Progenitor cell of endocrine pancreas (in vitro differentiated cells): ENCODE measurements around the gene VAPA. TPM values are rescaled to one million over a fixed set of nuclear protein-coding genes. Genes with fewer than 3 reads are reported as not detected.

ENCODE experiments used
- DNase-seq: peaks from one replicate; pipeline ENCODE4 v3.0.0; 2021; ENCODE audit warnings: low spot score; ENCODE audit not compliant: unreplicated experiment
- H3K27ac Mint-ChIP-seq: 2 replicates; pipeline ENCODE4 v1.8.0; 2021; ENCODE audit warnings: mild to moderate bottlenecking, moderate library complexity, mixed read lengths
- H3K27me3 Mint-ChIP-seq: 2 replicates; pipeline ENCODE4 v1.8.0; 2021; ENCODE audit warnings: mixed read lengths
- H3K36me3 Mint-ChIP-seq: 2 replicates; pipeline ENCODE4 v1.8.0; 2022; ENCODE audit warnings: mixed read lengths; ENCODE audit not compliant: insufficient read depth
- H3K4me1 Mint-ChIP-seq: 2 replicates; pipeline ENCODE4 v1.8.0; 2021; ENCODE audit warnings: low read depth, mixed read lengths
- H3K4me3 Mint-ChIP-seq: 2 replicates; pipeline ENCODE4 v1.8.0; 2021; ENCODE audit warnings: low read depth, mild to moderate bottlenecking, moderate library complexity, mixed read lengths
- H3K9me3 Mint-ChIP-seq: 2 replicates; pipeline ENCODE4 v1.8.0; 2021; ENCODE audit warnings: low read depth, mixed read lengths
- total RNA-seq: library from RNA; stranded (reverse); gene quantifications from 2 replicates; pipeline ENCODE4 v1.2.1, GENCODE V29; 2021
- TF ChIP-seq, protein P1 (sequence below): fragments of 200-600 bp; sonication (generic); IDR thresholded peaks from one replicate; pipeline ENCODE4 v1.5.0; 2021; ENCODE audit warnings: antibody characterized with exemption, mild to moderate bottlenecking; ENCODE audit not compliant: unreplicated experiment

The VAPA gene
- total RNA-seq, 1 donor from 2014 or later, result 115 TPM

DNA sequence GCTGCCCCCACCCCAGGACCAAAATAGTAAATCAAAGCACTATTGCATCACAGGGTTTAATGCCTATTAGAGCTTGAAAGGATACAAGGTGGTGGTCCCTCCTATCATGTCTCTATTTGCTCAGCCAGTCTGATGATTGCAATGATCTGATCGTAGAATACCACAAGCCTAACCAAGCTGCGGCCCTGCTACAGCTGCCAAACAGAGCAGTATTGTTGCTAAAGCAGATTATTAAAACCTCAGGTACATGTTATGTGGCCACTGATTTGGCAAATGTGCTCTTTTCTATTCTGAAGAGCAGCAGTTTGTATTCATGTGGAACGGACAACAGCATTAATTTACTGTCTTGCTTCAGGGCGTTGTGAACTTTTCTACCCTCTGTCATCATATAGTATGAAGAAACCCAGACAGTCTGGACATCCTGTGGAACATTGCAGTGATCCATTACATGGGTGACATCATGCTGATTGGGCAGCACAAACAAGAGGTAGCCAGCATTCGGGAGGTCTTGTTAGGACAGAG is 8.4 kb upstream of the VAPA start:
- peaks cover 8% of the 10 kb centered on the region for H3K27me3 Mint-ChIP-seq
- TF ChIP-seq, protein P1, sequence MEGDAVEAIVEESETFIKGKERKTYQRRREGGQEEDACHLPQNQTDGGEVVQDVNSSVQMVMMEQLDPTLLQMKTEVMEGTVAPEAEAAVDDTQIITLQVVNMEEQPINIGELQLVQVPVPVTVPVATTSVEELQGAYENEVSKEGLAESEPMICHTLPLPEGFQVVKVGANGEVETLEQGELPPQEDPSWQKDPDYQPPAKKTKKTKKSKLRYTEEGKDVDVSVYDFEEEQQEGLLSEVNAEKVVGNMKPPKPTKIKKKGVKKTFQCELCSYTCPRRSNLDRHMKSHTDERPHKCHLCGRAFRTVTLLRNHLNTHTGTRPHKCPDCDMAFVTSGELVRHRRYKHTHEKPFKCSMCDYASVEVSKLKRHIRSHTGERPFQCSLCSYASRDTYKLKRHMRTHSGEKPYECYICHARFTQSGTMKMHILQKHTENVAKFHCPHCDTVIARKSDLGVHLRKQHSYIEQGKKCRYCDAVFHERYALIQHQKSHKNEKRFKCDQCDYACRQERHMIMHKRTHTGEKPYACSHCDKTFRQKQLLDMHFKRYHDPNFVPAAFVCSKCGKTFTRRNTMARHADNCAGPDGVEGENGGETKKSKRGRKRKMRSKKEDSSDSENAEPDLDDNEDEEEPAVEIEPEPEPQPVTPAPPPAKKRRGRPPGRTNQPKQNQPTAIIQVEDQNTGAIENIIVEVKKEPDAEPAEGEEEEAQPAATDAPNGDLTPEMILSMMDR, result no peak
- H3K27ac Mint-ChIP-seq, result no peak overlapping the region
- no peak for DNase-seq
- no peak overlapping the region for H3K4me3 Mint-ChIP-seq
- peaks cover 4% of the 10 kb centered on the region for H3K4me1 Mint-ChIP-seq
- no peaks in the 10 kb centered on the region for H3K36me3 Mint-ChIP-seq
- H3K9me3 Mint-ChIP-seq, result no peaks in the 10 kb centered on the region

DNA sequence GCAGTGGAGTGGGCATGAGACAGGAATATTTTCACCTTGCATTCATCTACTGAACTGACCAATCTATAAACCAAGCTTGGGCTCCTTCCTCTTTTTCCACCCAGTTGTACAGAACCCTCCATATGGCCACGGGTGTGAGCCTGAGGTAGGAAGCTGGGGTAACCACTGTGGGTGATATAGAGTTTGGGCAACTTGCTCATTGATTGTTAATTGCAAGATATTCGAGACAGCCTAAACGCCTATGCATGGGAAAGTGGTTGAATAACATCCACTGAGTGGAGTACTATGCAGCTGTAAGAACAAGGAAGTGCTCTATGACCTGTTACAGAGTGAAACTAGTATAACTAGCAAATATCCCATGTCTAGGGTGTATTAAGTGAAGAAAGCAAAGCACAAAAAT is 7.3 kb upstream of the VAPA start:
- Mint-ChIP-seq H3K27me3 (peaks cover 8% of the 10 kb centered on the region), H3K9me3 (no peaks in the 10 kb centered on the region), H3K4me1 (no peaks in the 10 kb centered on the region), H3K4me3 (no peak overlapping the region), H3K27ac (no peak overlapping the region), H3K36me3 (no peaks in the 10 kb centered on the region)
- no peak for DNase-seq
- TF ChIP-seq, protein P1, result no peak

DNA sequence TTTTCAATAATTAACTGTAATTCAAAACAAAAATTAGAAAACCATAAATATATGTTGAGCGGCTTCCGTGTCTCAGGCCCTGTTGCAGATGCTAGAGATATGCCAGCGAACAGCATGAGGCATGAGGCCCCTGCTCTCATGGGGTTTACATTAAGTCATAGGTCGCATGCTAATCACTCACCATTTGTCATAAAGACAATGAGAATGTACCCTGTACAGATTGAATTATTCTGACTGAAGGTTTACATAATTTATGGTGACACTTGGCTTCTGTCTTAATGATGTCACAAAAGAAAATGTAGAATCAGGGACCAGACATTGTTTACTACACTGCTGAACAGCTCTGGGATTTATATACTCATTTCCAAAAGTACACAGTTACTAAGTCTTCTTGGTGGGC is 5.9 kb upstream of the VAPA start:
- H3K36me3 Mint-ChIP-seq, result no peaks in the 10 kb centered on the region
- no peak overlapping the region for H3K27ac Mint-ChIP-seq
- peaks cover 5% of the 10 kb centered on the region for H3K27me3 Mint-ChIP-seq

DNA sequence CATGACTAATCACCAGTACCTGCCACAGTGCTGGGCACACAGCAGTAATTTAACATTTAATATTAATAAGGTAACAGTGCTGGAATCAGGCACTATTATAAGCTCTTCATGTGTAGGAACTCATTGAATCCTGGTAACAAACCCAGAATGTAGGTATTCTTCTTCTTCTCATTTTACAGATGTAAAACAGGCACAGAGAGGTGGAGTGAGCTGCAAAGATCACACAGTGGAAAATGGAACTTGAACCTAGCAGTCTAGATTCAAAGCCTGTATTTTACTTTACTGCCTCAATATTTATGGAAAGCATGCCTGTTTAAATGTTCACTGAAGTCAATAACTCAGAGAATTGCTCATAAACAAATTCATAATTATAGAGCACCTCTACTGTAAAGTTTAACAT is 3.7 kb upstream of the VAPA start:
- DNase-seq, result no peak
- Mint-ChIP-seq H3K27me3 (peaks cover 3% of the 10 kb centered on the region), H3K36me3 (no peaks in the 10 kb centered on the region), H3K9me3 (no peaks in the 10 kb centered on the region), H3K4me1 (peaks cover under 1% of the 10 kb centered on the region), H3K4me3 (no peak overlapping the region), H3K27ac (no peak overlapping the region)
- TF ChIP-seq, protein P1, result no peak

More for the DNA sequence above, 5.9 kb upstream of the VAPA start:
- no peaks in the 10 kb centered on the region for H3K9me3 Mint-ChIP-seq
- H3K4me3 Mint-ChIP-seq, result no peak overlapping the region
- DNase-seq, result no peak
- TF ChIP-seq, protein P1, result no peak
- no peaks in the 10 kb centered on the region for H3K4me1 Mint-ChIP-seq

GRCh38 chr18:9910661-9911060 is 3.2 kb upstream of the VAPA start:
- Mint-ChIP-seq H3K27me3 (peaks cover 3% of the 10 kb centered on the region), H3K4me3 (no peak overlapping the region), H3K4me1 (peaks cover 6% of the 10 kb centered on the region), H3K9me3 (no peaks in the 10 kb centered on the region), H3K27ac (no peak overlapping the region), H3K36me3 (no peaks in the 10 kb centered on the region)
- DNase-seq, result no peak
- TF ChIP-seq, protein P1, result no peak
